T-helper 17 cell (primary cell): ENCODE data around the gene IL31. TPM values are rescaled to one million over a fixed set of nuclear protein-coding genes. Genes with fewer than 3 reads are reported as not detected.
A peak's percentile ranks its signal among the peaks of the same experiment; 100 is the strongest.

Experiments
- ATAC-seq: fragments of 150-1000 bp; cut with Tn5 transposase; 2 replicates; pipeline ENCODE4 v1.10.0; 2021; ENCODE audit warnings: mild to moderate bottlenecking, moderate library complexity
- DNase-seq, 3 donors: peaks; one replicate each; pipeline versions ENCODE4 v3.0.0 to v3.0.0-alpha.2; 2020 to 2021
- H3K9me3 ChIP-seq: one replicate; pipeline ENCODE4 v1.7.0; 2013; ENCODE audit warnings: low read length, mild to moderate bottlenecking; ENCODE audit not compliant: control insufficient read depth, poor library complexity, severe bottlenecking
- H3K27ac Mint-ChIP-seq: one replicate; pipeline ENCODE4 v1.8.0; 2022; ENCODE audit warnings: mild to moderate bottlenecking, moderate library complexity, mixed read lengths
- H3K27me3 Mint-ChIP-seq: one replicate; pipeline ENCODE4 v1.8.0; 2022; ENCODE audit warnings: mixed read lengths
- H3K36me3 Mint-ChIP-seq: one replicate; pipeline ENCODE4 v1.8.0; 2022; ENCODE audit warnings: low read depth, mixed read lengths
- H3K4me1 Mint-ChIP-seq: one replicate; pipeline ENCODE4 v1.8.0; 2022; ENCODE audit warnings: mild to moderate bottlenecking, mixed read lengths
- H3K4me3 Mint-ChIP-seq: one replicate; pipeline ENCODE4 v1.8.0; 2022; ENCODE audit warnings: mild to moderate bottlenecking, moderate library complexity, mixed read lengths
- total RNA-seq, 4 donors: library from RNA in 2 of 4; stranded (reverse) in 2 of 4; gene quantifications; one replicate each; pipeline ENCODE4 v1.2.3 and lab custom pipeline; 2022 to 2026

The IL31 gene
- total RNA-seq, 2 donors from 2014 or later = not detected

DNA sequence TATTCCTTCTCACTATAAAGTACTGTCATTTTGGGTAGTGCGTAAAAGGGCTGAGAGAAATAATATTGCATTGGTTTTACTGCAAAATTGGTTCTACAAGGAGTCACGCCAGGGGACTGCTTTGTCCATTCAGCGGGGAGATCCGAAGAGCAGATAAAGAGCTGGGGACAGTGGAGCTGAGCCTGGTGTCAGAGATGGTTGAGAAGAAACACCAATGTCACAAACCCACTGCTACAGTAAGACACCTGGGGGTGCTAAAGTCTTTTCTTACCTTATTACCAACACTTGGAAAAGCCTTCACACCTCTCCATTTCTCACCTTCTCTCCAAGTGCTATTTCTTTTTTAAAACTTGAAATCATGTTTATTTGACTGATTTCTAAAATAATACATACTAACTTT, 14.1 kb downstream of the IL31 start:
- no peak overlapping the region for H3K4me3 Mint-ChIP-seq
- no peak for ATAC-seq
- no peak for DNase-seq
- no peaks in the 10 kb centered on the region for H3K9me3 ChIP-seq
- no peaks in the 10 kb centered on the region for H3K4me1 Mint-ChIP-seq
- H3K36me3 Mint-ChIP-seq = no peaks in the 10 kb centered on the region
- H3K27me3 Mint-ChIP-seq = peaks cover 14% of the 10 kb centered on the region
- no peak overlapping the region for H3K27ac Mint-ChIP-seq

DNA sequence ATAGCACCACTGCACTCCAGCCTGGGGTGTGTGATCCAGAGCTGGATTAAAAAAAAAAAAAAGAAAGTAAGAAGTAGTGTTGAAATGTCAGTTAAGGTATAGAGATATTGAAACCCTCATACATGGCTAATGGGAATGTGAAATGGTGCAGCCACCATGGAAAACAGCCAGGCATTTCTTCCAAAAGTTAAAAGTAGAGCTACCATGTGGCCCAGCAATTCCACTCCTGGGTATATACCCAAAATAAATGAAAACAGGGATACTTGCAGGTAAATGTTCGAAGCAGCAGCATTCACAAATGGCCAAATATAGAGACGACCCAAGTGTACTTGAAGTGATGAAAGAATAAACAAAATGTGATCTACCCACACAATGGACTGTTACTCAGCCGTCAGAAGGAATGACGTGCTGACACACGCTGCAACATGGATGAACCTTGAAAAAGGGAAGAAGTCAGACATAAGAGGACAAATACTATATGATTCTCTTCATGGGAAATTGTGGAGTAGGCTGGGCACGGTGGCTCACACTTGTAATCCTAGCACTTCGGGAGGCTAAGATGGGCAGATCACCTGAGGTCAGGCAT, 15.2 kb downstream of the IL31 start:
- Mint-ChIP-seq H3K27ac (no peak overlapping the region), H3K4me1 (no peaks in the 10 kb centered on the region), H3K36me3 (no peaks in the 10 kb centered on the region), H3K27me3 (peaks cover 8% of the 10 kb centered on the region), H3K4me3 (peak overlapping the region; percentile 49)
- no peaks in the 10 kb centered on the region for H3K9me3 ChIP-seq
- ATAC-seq (no peak), DNase-seq (no peak)

DNA sequence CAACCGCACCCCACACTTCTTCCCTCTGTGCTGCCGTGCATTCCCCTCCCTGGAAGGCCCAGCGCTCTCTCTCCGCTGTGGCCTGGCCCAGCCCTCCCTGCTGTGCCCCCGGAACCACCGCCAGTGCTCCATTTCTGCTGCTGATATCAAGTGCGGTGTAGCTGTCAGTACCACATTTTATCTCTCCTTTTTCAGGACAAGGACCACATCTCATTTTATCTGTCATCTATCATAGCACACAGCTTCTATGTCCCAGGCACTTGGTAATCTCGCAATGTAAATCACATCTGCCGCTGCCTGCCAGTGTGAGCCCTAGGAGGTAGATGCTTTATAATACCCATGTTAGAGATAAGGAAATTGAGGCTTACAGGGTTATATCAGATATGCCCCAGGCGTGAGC, 18.3 kb downstream of the IL31 start:
- DNase-seq = no peak
- H3K36me3 Mint-ChIP-seq = no peaks in the 10 kb centered on the region
- H3K9me3 ChIP-seq = no peaks in the 10 kb centered on the region
- H3K27ac Mint-ChIP-seq = no peak overlapping the region
- H3K4me3 Mint-ChIP-seq = no peak overlapping the region
- no peaks in the 10 kb centered on the region for H3K27me3 Mint-ChIP-seq
- ATAC-seq = no peak
- no peaks in the 10 kb centered on the region for H3K4me1 Mint-ChIP-seq

DNA sequence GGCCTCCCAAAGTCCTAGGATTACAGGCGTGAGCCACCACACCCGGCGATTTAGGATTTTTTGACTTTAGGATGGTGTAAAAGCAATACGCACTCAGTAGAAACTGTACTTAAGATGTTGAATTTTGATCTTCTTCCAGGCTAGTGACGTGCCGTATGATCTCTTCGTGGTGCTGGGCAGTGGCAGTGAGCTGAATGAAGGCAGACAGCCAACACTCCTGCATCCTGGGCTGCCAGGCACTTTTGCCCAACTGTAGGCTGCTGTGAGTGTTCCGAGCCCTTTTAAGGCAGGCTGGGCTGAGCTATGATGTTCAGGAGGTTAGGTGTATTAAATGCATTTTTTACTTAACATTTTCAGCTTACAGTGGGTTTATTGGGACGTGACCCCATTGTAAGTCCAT, 21.3 kb downstream of the IL31 start:
- H3K36me3 Mint-ChIP-seq = no peaks in the 10 kb centered on the region
- H3K4me3 Mint-ChIP-seq = no peak overlapping the region
- peaks cover 5% of the 10 kb centered on the region for H3K27me3 Mint-ChIP-seq
- no peaks in the 10 kb centered on the region for H3K9me3 ChIP-seq
- H3K27ac Mint-ChIP-seq = no peak overlapping the region
- H3K4me1 Mint-ChIP-seq = peaks cover 3% of the 10 kb centered on the region
- DNase-seq (no peak), ATAC-seq (no peak)

DNA sequence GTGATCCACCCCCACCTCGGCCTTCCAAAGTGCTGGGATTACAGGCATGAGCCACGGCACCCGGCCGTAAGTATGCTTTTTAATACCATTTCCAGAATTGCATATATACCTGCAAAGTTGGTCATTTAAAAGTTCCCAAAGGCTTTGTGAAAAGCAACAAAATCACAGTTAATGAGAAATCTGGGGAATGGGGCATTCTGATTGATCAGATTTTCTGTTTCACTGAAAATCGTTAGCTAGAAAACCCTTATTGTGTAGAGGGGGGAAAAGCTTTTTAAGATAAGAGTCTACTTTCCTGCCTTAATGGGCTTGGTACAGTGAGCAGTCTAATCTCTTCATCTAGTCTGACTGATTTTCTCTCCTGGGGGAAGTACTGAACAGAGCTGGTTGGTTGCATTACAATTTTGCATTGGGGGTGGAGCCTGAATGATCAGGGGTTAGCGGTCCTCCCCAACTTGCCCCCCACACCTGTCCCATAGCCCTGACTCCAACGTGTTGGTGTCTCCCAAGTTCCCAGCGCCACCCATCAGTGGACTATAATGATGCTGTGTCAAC, 23.8 kb downstream of the IL31 start:
- ATAC-seq = no peak
- Mint-ChIP-seq H3K27me3 (peaks cover 5% of the 10 kb centered on the region), H3K4me3 (no peak overlapping the region), H3K27ac (no peak overlapping the region), H3K4me1 (peaks cover 3% of the 10 kb centered on the region), H3K36me3 (no peaks in the 10 kb centered on the region)
- DNase-seq = no peak
- no peaks in the 10 kb centered on the region for H3K9me3 ChIP-seq

DNA sequence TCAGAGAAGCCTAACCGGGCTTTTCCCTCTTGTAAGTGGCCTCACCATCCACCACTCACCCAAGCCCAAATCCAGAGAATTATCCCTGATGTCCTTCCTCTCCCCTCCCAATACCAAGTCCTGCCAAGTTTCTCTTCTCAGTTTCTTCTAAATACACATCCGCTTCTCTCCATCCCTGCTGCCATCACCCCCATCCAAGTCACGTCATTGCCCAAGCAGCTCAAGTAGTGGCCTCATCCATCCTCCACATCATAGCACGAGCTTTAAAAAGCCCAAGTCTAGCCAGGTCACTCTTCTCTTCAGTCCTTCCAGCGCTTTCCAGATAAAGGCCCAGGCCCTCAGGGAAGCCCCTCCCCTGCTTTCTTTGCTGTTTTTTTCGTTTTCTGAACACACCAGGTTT, 25.4 kb downstream of the IL31 start:
- peak overlapping the region; percentile 37 for H3K27ac Mint-ChIP-seq
- DNase-seq (no peak), ATAC-seq (no peak)
- no peaks in the 10 kb centered on the region for H3K36me3 Mint-ChIP-seq
- H3K9me3 ChIP-seq = no peaks in the 10 kb centered on the region
- H3K4me3 Mint-ChIP-seq = peak overlapping the region; percentile 55
- peaks cover 5% of the 10 kb centered on the region for H3K27me3 Mint-ChIP-seq
- H3K4me1 Mint-ChIP-seq = peaks cover 3% of the 10 kb centered on the region

DNA sequence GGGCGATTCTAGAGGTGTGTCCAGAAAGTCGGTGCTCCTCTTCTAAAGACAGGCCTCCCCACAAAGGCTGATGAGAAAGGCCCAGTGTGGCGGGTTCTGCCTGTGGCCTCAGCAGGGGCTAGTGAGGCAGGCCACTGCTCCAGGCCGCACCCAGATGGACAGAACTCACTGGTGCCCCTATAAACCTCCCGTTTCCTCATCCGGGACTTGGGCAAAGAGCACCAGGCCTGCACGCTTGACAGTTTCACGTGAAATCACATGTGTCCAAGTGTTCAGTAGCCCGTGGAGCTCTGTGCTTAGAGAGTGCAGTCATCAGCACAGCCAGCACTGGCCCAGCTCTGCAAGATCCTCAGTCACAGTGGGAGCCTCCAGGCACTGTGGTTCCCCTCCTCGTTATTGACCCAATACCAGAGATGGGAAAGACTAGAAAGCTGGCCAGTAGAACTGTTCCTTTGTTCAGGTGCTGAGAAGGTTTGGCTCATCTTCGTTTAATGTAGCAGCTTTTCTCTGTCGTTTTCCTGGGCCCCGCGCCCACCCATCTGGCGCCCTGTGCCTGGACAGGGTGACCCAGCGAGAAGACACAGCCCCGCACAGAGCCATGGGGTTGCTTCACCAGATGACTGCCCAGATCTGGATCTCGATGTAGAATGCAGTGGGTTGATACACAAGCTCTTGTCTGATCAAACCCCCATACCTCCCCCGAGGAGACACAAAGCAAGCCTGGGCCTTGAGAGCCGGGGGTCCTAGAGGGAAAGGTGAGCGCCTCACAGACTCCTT, 26.3 kb downstream of the IL31 start:
- peak overlapping the region; percentile 37 for H3K27ac Mint-ChIP-seq

DNA sequence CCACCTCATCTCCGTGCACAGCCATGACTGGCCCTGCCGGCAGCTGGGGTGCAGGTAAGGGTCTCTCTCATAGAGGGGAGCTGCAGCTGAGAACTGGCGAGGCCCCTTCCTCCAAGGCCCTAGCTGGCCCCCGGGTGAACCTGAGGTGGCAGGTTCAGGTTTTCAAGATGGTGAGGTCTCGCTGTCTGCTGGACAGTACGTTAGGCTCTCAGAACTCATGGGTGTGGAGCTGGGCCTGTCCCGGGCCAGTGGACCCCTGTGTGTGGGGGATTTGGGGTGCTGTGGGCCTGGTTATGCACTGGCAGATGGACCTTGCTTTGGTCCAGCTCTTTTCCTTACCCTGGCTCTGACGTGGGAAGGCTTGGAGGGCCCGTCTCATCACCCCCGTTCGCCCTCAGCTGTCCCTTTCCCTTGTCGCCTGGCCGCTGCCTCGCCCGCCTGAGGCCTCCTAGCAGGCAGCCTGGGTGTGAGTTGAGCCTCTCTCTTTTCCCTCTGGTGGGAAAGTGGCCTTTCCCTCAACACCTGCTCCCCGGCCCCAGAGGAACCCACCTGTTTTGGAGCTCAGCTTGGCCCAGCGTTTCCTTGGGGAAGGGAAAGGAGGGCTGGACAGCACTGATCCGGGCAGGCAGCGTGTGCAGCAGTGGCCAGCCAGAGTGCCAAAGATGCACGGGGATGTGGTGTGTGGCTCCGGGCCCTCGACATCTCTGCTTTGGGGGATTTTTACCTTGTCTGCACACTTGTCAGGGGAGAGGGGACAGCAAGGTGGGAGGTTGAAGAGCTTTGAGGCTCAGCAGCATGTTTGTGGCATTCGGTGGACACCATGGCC, 28.3 kb downstream of the IL31 start:
- no peak for DNase-seq

More for the DNA sequence above, 26.3 kb downstream of the IL31 start:
- H3K9me3 ChIP-seq = no peaks in the 10 kb centered on the region
- H3K4me1 Mint-ChIP-seq = peaks cover 3% of the 10 kb centered on the region
- no peak for DNase-seq
- ATAC-seq = no peak
- H3K27me3 Mint-ChIP-seq = peaks cover 5% of the 10 kb centered on the region
- H3K4me3 Mint-ChIP-seq = no peak overlapping the region
- H3K36me3 Mint-ChIP-seq = no peaks in the 10 kb centered on the region

DNA sequence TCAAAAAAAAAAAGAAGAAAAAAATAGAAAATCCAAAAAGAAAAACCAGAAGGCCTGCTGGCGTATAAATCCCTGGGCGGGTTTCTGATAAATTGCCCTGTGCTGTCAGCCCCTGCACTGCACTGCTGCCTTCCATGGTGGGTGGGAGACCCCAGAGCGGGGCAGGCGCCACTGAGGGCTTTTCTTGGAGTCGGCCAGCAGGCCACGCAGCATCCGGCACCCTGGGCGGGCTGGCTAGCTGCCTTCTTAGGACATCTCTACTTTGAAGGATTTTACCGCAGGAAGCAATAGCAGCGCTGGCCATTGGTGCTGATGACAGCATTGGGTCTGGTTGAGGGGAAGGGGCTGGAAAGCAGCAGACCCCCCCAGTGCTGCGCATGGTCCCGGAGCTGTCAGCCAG, 29.1 kb downstream of the IL31 start:
- DNase-seq (no peak), ATAC-seq (no peak)
- no peaks in the 10 kb centered on the region for H3K9me3 ChIP-seq
- H3K4me3 Mint-ChIP-seq = no peak overlapping the region
- peaks cover 5% of the 10 kb centered on the region for H3K27me3 Mint-ChIP-seq
- no peaks in the 10 kb centered on the region for H3K36me3 Mint-ChIP-seq
- peaks cover 3% of the 10 kb centered on the region for H3K4me1 Mint-ChIP-seq
- no peak overlapping the region for H3K27ac Mint-ChIP-seq

More for the DNA sequence above, 28.3 kb downstream of the IL31 start:
- Mint-ChIP-seq H3K27ac (no peak overlapping the region), H3K4me3 (no peak overlapping the region), H3K4me1 (peaks cover 3% of the 10 kb centered on the region), H3K36me3 (no peaks in the 10 kb centered on the region), H3K27me3 (peaks cover 5% of the 10 kb centered on the region)
- no peaks in the 10 kb centered on the region for H3K9me3 ChIP-seq
- no peak for ATAC-seq

DNA sequence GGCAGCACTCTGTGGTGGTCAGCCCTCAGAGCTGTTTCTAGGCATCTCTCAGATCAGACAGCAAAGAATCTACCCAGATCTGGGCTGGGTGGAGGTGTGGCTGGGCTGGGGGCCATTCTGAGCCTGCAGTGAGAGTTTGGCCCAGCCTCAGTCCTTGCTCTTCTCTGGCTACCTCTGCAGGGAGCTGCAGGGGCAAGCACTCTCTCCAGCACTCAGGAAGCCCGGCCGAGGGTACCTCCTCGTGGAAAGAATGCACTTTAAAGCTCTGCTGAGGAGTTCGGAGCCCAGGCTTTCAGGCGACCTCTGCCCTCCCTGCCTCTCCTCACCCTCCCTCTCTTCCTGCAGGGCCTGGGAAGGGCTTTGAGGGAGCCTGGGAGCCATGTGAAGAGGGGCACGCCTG, 31.2 kb downstream of the IL31 start:
- Mint-ChIP-seq H3K4me3 (no peak overlapping the region), H3K4me1 (no peaks in the 10 kb centered on the region), H3K27ac (no peak overlapping the region), H3K36me3 (no peaks in the 10 kb centered on the region), H3K27me3 (no peaks in the 10 kb centered on the region)
- ATAC-seq = no peak
- no peaks in the 10 kb centered on the region for H3K9me3 ChIP-seq
- DNase-seq = no peak

DNA sequence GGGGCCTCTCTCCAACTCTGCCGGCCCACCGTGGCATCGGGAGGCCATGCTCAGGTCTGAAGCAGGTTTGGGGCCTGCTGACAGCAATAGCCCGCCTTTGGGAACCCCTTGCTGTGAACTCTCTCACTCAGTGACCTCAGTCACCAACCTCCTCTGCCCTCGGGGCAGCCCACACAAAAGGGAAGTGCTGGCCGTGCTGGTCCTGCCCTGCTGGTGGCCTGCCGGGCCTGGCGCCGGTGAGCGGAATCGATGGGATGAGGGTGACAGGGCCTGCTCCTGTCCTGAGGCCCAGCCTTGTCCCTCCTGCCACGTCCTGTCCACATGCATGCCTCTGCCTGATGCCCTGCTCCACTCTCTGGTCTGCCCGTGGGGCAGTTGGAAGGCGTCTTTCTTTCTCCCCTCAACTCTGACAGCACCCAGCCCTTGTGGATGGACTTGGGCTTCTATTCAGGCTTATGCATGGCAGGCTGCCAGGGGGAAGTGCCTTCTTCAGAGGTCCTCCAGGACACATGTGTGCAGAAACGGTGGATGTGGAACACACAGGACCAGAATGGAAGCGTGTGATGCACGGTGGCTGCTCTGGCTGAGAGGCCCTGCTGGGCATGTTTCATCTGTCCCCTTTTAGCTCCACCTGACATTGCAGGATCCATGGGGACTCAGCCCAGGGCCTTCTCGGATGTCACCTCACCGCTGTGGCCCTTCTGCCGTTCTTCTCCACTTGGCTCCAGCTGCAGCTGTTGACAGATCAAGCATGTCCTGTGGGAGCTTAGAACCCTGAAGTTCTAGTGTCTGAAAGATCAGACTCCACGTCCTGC, 31.9 kb downstream of the IL31 start:
- no peak overlapping the region for H3K4me3 Mint-ChIP-seq
- no peaks in the 10 kb centered on the region for H3K4me1 Mint-ChIP-seq
- H3K36me3 Mint-ChIP-seq = no peaks in the 10 kb centered on the region
- H3K9me3 ChIP-seq = no peaks in the 10 kb centered on the region
- ATAC-seq (no peak), DNase-seq (no peak)
- H3K27ac Mint-ChIP-seq = no peak overlapping the region
- no peaks in the 10 kb centered on the region for H3K27me3 Mint-ChIP-seq

DNA sequence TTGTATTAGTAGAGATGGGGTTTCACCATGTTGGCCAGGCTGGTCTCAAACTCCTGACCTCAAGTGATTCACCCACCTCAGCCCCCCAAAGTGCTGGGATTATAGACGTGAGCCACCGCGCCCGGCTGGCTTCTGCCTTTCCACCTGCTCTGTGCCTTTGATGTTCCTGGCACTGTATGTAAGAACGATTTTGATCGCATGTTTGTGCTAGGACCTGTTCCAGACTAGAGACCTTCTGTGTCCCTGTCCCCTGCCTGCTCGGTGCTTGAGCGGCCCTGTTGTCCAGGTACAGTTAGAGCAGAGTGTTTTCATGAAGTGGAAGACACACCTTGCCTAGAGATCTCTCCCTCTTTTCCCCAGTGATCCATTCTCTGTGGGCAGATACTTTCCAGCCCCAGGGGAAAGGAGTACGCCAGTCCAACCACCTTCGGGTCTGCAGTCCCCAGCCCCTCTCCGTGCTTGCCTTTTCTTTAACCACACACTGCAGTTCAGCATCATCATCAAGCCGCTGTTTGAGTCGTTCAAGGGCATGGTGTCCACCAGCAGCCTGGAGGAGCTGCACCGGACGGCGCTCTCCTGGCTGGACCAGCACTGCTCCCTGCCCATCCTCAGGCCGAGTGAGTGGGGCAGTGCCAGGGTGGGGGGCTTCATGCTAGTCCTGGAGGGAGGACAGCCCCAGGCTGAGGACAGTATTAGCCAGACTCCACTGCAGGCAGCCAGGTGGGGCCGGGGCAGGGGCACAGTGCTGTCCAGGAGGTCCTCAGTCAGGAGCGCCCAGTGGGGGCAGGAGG, 33.4 kb downstream of the IL31 start:
- no peak for ATAC-seq
- DNase-seq = no peak
- H3K36me3 Mint-ChIP-seq = no peaks in the 10 kb centered on the region
- H3K27ac Mint-ChIP-seq = no peak overlapping the region
- H3K4me1 Mint-ChIP-seq = no peaks in the 10 kb centered on the region
- H3K27me3 Mint-ChIP-seq = no peaks in the 10 kb centered on the region
- no peaks in the 10 kb centered on the region for H3K9me3 ChIP-seq
- H3K4me3 Mint-ChIP-seq = no peak overlapping the region
